Naive thymus-derived CD8-positive, alpha-beta T cell (primary cell): ENCODE data around the gene GRIK1. TPM values are rescaled to one million over a fixed set of nuclear protein-coding genes. Genes with fewer than 3 reads are reported as not detected.

Experiments
- ATAC-seq, 2 donors: fragments of 150-1000 bp; cut with Tn5 transposase in 1 of 2; sonication (Bioruptor Pico), chemical (Tn5 transposase) in 1 of 2; 1 replicate in 1 of 2; 2 replicates in 1 of 2; pipeline ENCODE4 v1.10.0; 2021; ENCODE audit warnings: mild to moderate bottlenecking in 2 of 2, moderate library complexity in 2 of 2
- POLR2A ChIA-PET: fragments of 350-600 bp; sonication (Branson Sonifier 250); formaldehyde crosslinking; loops from one replicate; lab custom pipeline; 2021; ENCODE audit warnings: antibody characterized with exemption; lab: Charles Lee
- DNase-seq, 10 donors: peaks; one replicate each; pipeline versions ENCODE4 v3.0.0 to v3.0.0-alpha.2; 2020 to 2022
- H3K27ac Mint-ChIP-seq, 10 donors: one replicate each; pipeline ENCODE4 v1.8.0; 2020 to 2022; ENCODE audit warnings: mild to moderate bottlenecking in 10 of 10, mixed read lengths in 10 of 10, moderate library complexity in 4 of 10, inconsistent platforms in 1 of 10
- H3K27me3 Mint-ChIP-seq, 5 donors: one replicate each; pipeline ENCODE4 v1.8.0; 2021 to 2022; ENCODE audit warnings: mixed read lengths in 5 of 5
- H3K36me3 Mint-ChIP-seq, 3 donors: one replicate each; pipeline ENCODE4 v1.8.0; 2020 to 2022; ENCODE audit warnings: mixed read lengths in 3 of 3, mild to moderate bottlenecking in 2 of 3, inconsistent platforms in 1 of 3
- H3K4me1 Mint-ChIP-seq, 4 donors: one replicate each; pipeline ENCODE4 v1.8.0; 2021 to 2022; ENCODE audit warnings: mixed read lengths in 4 of 4
- H3K4me3 Mint-ChIP-seq, 10 donors: one replicate each; pipeline ENCODE4 v1.8.0; 2020 to 2022; ENCODE audit warnings: mild to moderate bottlenecking in 10 of 10, mixed read lengths in 10 of 10, moderate library complexity in 6 of 10, inconsistent platforms in 1 of 10
- H3K9me3 Mint-ChIP-seq, 9 donors: one replicate each; pipeline ENCODE4 v1.8.0; 2020 to 2022; ENCODE audit warnings: mixed read lengths in 9 of 9, mild to moderate bottlenecking in 3 of 9, inconsistent platforms in 1 of 9, moderate library complexity in 1 of 9
- polyA plus RNA-seq, 3 donors: library from polyadenylated mRNA; unstranded; fragments of 300-500 nt; fragmentation: Illumina TruSeq; gene quantifications; one replicate each; pipeline ENCODE4 v1.2.3, GENCODE V29; 2021
- total RNA-seq, 8 experiments: library from RNA in 2 of 8; stranded (reverse) in 2 of 8; gene quantifications; one replicate each; pipeline ENCODE4 v1.2.3 and lab custom pipeline; 2021 to 2026

GRIK1 gene
- total and polyA plus RNA-seq, 5 experiments from 2014 or later, result 0.07 TPM; not detected in 4

GRCh38 chr21:29860346-29860745 lies 79.5 kb downstream of the GRIK1 start:
- no peak overlapping the region for H3K27ac Mint-ChIP-seq
- no peak overlapping the region for H3K4me3 Mint-ChIP-seq
- peaks cover 0 to 13% (median 2%) of the 10 kb centered on the region in 5 donors for H3K27me3 Mint-ChIP-seq
- no peaks in the 10 kb centered on the region for H3K4me1 Mint-ChIP-seq
- no peaks in the 10 kb centered on the region for H3K36me3 Mint-ChIP-seq
- DNase-seq (no peak), ATAC-seq (no peak)
- POLR2A ChIA-PET, result no interaction called here
- H3K9me3 Mint-ChIP-seq, result no peaks in the 10 kb centered on the region

DNA sequence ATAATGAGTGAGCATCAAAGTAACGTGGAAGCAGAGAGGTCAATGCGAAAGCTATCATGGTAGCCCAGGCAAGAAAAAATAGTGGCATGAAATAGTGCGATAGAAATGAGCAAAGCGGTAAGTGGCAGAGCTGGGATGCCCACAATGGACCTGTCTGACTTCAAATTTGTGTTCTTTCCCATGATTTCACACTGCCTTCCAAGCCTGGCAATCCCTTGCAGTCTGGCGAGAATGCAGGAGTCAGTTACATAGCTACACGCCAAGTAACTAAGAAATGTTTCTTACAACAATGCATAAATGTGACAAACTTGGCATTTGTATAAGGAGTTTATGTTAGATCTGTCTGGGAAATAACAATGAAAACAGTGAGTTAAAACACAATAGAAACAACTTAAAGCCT lies 82.6 kb downstream of the GRIK1 start:
- no peak overlapping the region for H3K27ac Mint-ChIP-seq
- H3K9me3 Mint-ChIP-seq, result no peaks in the 10 kb centered on the region
- no peak for ATAC-seq
- POLR2A ChIA-PET, result no interaction called here
- no peak for DNase-seq
- no peak overlapping the region for H3K4me3 Mint-ChIP-seq
- H3K36me3 Mint-ChIP-seq, result no peaks in the 10 kb centered on the region
- H3K4me1 Mint-ChIP-seq, result no peaks in the 10 kb centered on the region
- H3K27me3 Mint-ChIP-seq, result no peaks in the 10 kb centered on the region

GRCh38 chr21:29854795-29855194 lies 85.0 kb downstream of the GRIK1 start:
- H3K36me3 Mint-ChIP-seq, result no peaks in the 10 kb centered on the region
- ATAC-seq (no peak), DNase-seq (no peak)
- H3K27ac Mint-ChIP-seq, result no peak overlapping the region
- no peaks in the 10 kb centered on the region for H3K9me3 Mint-ChIP-seq
- POLR2A ChIA-PET, result no interaction called here
- no peaks in the 10 kb centered on the region for H3K27me3 Mint-ChIP-seq
- no peak overlapping the region for H3K4me3 Mint-ChIP-seq
- H3K4me1 Mint-ChIP-seq, result no peaks in the 10 kb centered on the region

- Mint-ChIP-seq H3K36me3 (no peaks in the 10 kb centered on the region), H3K9me3 (no peaks in the 10 kb centered on the region), H3K27ac (no peak overlapping the region), H3K4me1 (no peaks in the 10 kb centered on the region), H3K4me3 (no peak overlapping the region), H3K27me3 (peaks cover 7 to 19% (median 13%) of the 10 kb centered on the region in 5 donors)
- POLR2A ChIA-PET, result no interaction called here
- DNase-seq (no peak), ATAC-seq (no peak)
Measured at GRCh38 chr21:29851611-29852010, 88.2 kb downstream of the GRIK1 start.

- H3K27ac Mint-ChIP-seq, result no peak overlapping the region
- POLR2A ChIA-PET, result no interaction called here
- H3K9me3 Mint-ChIP-seq, result no peaks in the 10 kb centered on the region
- no peak overlapping the region for H3K4me3 Mint-ChIP-seq
- peak; percentile 8 to 69 (median 29) for DNase-seq
- ATAC-seq, result peak; percentile 92 to 93
- no peaks in the 10 kb centered on the region for H3K4me1 Mint-ChIP-seq
- no peaks in the 10 kb centered on the region for H3K36me3 Mint-ChIP-seq
- H3K27me3 Mint-ChIP-seq, result peaks cover 7 to 30% (median 17%) of the 10 kb centered on the region in 5 donors
Measured at GRCh38 chr21:29849735-29850176, 90.0 kb downstream of the GRIK1 start.

DNA sequence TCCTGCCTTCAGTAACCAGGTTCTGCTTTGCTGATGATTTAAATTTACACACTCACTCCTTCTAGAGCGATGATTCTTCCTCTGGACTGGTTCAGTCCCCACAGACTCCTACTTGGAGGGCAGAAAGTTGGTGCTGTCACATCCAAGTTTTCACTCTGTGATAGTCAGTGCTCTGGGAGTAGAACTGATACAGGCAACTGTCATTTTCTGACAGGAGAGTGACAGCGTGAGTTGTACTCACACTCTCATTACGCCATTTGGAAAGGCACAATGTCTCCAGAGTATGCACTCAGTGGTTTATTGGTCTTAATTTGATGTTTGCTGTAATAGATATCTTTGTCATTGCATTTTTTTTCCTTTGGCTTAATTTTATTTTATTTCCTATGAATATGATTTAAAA lies 96.0 kb downstream of the GRIK1 start:
- POLR2A ChIA-PET, result no interaction called here
- no peaks in the 10 kb centered on the region for H3K36me3 Mint-ChIP-seq
- H3K4me1 Mint-ChIP-seq, result no peaks in the 10 kb centered on the region
- H3K4me3 Mint-ChIP-seq, result no peak overlapping the region
- no peaks in the 10 kb centered on the region for H3K9me3 Mint-ChIP-seq
- peaks cover 7 to 34% (median 19%) of the 10 kb centered on the region in 5 donors for H3K27me3 Mint-ChIP-seq
- no peak overlapping the region for H3K27ac Mint-ChIP-seq
- DNase-seq, result no peak
- no peak for ATAC-seq

DNA sequence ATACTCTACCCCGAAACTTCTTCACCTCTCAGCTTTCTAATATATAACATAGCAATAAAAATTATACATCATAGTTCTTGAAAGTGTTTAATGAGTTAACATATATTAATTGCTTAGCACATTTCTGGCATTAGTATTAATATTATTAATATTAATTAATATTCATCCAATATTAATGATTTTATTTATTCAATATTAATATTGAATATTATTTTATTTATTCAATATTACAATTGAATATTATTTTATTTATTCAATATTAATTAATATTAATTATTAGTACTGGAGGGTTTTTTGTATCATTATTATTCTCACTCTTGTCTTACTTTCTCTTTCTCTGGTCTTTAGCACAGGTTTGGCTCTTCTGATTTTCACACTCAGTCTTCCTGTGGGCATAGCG lies 105.2 kb downstream of the GRIK1 start:
- Mint-ChIP-seq H3K4me3 (no peak overlapping the region), H3K36me3 (peaks cover 0 to 19% (median 0%) of the 10 kb centered on the region in 3 donors), H3K9me3 (peaks cover 0 to 27% (median 11%) of the 10 kb centered on the region in 9 donors), H3K4me1 (no peaks in the 10 kb centered on the region), H3K27ac (no peak overlapping the region), H3K27me3 (peaks cover 2 to 19% (median 7%) of the 10 kb centered on the region in 5 donors)
- DNase-seq (no peak), ATAC-seq (no peak)
- POLR2A ChIA-PET, result no interaction called here

DNA sequence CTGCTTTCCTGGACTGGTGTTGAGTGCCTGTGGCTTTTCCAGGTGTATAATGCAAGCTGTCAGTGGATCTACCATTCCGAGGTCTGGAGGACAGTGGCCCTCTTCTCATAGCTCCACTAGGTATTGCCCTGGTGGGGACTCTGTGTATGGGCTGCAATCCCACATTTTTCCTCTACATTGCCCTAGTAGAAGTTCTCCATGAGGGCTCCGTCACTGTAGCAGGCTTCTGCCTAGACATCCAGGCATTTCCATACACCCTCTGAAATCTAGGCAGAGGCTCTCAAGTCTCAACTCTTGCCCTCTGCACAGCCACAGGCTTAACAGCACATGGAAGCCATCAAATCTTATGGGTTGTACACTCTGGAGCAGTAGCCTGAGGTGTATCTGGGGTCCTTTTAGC lies 107.6 kb downstream of the GRIK1 start:
- H3K4me1 Mint-ChIP-seq, result no peaks in the 10 kb centered on the region
- H3K4me3 Mint-ChIP-seq, result no peak overlapping the region
- H3K36me3 Mint-ChIP-seq, result peaks cover 0 to 19% (median 3%) of the 10 kb centered on the region in 3 donors
- no peak for DNase-seq
- POLR2A ChIA-PET, result no interaction called here
- H3K27me3 Mint-ChIP-seq, result peaks cover 0 to 19% (median 7%) of the 10 kb centered on the region in 5 donors
- H3K9me3 Mint-ChIP-seq, result peaks cover 0 to 36% (median 15%) of the 10 kb centered on the region in 9 donors
- ATAC-seq, result no peak
- H3K27ac Mint-ChIP-seq, result no peak overlapping the region

DNA sequence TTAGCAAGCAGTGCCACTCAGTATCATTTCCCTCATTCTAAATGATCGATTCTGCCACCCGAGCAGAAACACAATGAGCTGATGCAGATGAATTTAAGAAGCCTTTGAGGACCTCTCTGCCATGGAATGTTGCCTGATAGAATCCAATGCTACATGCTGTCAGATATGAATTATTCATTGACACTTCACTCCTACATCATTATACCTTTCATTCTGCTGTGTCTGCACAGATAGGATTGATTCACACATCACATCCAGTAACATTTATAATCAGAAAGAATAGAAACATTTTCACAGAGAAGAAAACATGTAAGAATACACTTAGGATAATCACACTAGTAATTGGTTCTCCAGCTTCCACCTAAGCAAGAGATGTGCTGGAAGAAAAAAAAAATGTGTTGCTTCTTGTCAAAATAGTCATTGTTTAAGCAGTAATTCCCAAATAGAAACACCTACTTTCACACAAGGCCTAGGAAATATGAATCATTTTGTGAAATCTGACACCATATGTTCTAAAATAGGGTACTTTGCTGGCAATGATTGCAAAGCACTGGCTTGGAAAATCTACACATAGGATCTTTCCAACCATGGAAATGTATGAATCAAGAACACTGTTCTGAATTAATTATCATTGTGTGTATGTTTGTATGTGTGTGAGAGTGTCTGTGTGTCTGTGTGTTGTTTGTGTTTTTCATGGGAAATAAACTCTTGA lies 110.1 kb downstream of the GRIK1 start:
- DNase-seq (no peak), ATAC-seq (no peak)
- Mint-ChIP-seq H3K4me1 (no peaks in the 10 kb centered on the region), H3K4me3 (no peak overlapping the region), H3K27me3 (peaks cover 0 to 11% (median 3%) of the 10 kb centered on the region in 5 donors), H3K36me3 (peaks cover 0 to 19% (median 3%) of the 10 kb centered on the region in 3 donors), H3K9me3 (peaks cover 0 to 36% (median 15%) of the 10 kb centered on the region in 9 donors), H3K27ac (no peak overlapping the region)
- POLR2A ChIA-PET, result no interaction called here

GRCh38 chr21:29827647-29828046 lies 112.1 kb downstream of the GRIK1 start:
- Mint-ChIP-seq H3K9me3 (peaks cover 0 to 24% (median 8%) of the 10 kb centered on the region in 9 donors), H3K27me3 (peaks cover 0 to 17% (median 5%) of the 10 kb centered on the region in 5 donors), H3K4me3 (no peak overlapping the region), H3K36me3 (peaks cover 0 to 12% (median 3%) of the 10 kb centered on the region in 3 donors), H3K4me1 (no peaks in the 10 kb centered on the region), H3K27ac (peak overlapping the region in 1 of 10 donors; percentile 47)
- POLR2A ChIA-PET, result interaction anchor here (0.6 kb wide), 1 partner anchor 531 kb away, joined by 3 read pairs; no protein-coding TSS in a partner anchor
- DNase-seq (no peak), ATAC-seq (no peak)

- DNase-seq, result no peak
- ATAC-seq, result no peak
- Mint-ChIP-seq H3K4me3 (no peak overlapping the region), H3K27me3 (peaks cover 0 to 17% (median 5%) of the 10 kb centered on the region in 5 donors), H3K4me1 (no peaks in the 10 kb centered on the region), H3K9me3 (peaks cover 0 to 21% (median 7%) of the 10 kb centered on the region in 9 donors), H3K36me3 (peaks cover 0 to 11% (median 3%) of the 10 kb centered on the region in 3 donors), H3K27ac (no peak overlapping the region)
- POLR2A ChIA-PET, result interaction anchor here (0.6 kb wide), 1 partner anchor 531 kb away, joined by 3 read pairs; no protein-coding TSS in a partner anchor
Measured at GRCh38 chr21:29827236-29827635, 112.6 kb downstream of the GRIK1 start.

- Mint-ChIP-seq H3K27ac (no peak overlapping the region), H3K9me3 (peaks cover 0 to 12% (median 4%) of the 10 kb centered on the region in 9 donors), H3K36me3 (peaks cover 0 to 4% (median 3%) of the 10 kb centered on the region in 3 donors), H3K4me1 (no peaks in the 10 kb centered on the region), H3K4me3 (no peak overlapping the region), H3K27me3 (peaks cover 0 to 17% (median 5%) of the 10 kb centered on the region in 5 donors)
- ATAC-seq, result no peak
- POLR2A ChIA-PET, result no interaction called here
- no peak for DNase-seq
Measured at GRCh38 chr21:29826386-29826785, 113.4 kb downstream of the GRIK1 start.

GRCh38 chr21:29825936-29826335 lies 113.9 kb downstream of the GRIK1 start:
- Mint-ChIP-seq H3K4me3 (no peak overlapping the region), H3K27ac (no peak overlapping the region), H3K9me3 (peaks cover 0 to 9% (median 3%) of the 10 kb centered on the region in 9 donors), H3K27me3 (peaks cover 0 to 17% (median 4%) of the 10 kb centered on the region in 5 donors), H3K36me3 (peaks cover 0 to 3% (median 0%) of the 10 kb centered on the region in 3 donors), H3K4me1 (no peaks in the 10 kb centered on the region)
- DNase-seq, result no peak
- no peak for ATAC-seq
- POLR2A ChIA-PET, result no interaction called here
